ENCODE data around the gene MED19.

DNA sequence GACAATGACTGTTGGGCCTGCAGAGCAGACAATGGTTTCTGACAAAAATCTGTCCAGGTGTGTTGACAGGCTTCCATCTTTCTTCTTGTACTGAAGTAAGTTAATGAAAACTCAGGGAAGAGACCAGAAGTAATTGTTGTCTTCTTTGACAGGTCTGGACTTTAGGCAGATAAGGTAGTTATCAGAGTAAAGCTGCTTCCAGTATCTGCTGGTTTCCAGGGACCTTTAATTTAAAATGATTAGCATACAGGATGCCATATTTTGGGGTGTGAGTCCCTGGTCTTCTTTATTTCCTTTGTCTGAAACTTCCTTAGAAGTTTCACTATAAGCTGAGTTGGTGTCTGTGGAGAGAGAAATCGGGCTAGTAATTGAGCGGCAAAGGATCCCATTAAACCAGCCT is 1.8 kb upstream of the MED19 start:
- TF ChIP-seq POLR2A (IDR thresholded peaks at IDR 0.05) (no peak), POLR2AphosphoS5 (IDR thresholded peaks at IDR 0.05) (no peak), EP300 (IDR thresholded peaks at IDR 0.05; ENCODE audit: low read depth) (no peak)
- TF ChIP-seq, protein P1, sequence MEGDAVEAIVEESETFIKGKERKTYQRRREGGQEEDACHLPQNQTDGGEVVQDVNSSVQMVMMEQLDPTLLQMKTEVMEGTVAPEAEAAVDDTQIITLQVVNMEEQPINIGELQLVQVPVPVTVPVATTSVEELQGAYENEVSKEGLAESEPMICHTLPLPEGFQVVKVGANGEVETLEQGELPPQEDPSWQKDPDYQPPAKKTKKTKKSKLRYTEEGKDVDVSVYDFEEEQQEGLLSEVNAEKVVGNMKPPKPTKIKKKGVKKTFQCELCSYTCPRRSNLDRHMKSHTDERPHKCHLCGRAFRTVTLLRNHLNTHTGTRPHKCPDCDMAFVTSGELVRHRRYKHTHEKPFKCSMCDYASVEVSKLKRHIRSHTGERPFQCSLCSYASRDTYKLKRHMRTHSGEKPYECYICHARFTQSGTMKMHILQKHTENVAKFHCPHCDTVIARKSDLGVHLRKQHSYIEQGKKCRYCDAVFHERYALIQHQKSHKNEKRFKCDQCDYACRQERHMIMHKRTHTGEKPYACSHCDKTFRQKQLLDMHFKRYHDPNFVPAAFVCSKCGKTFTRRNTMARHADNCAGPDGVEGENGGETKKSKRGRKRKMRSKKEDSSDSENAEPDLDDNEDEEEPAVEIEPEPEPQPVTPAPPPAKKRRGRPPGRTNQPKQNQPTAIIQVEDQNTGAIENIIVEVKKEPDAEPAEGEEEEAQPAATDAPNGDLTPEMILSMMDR (IDR thresholded peaks at IDR 0.05): no peak

Measured in transverse colon (tissue), 4 donors.